HG03064 (cell line): ENCODE results near the gene ZBTB20.
"Not testable (repeated sequence)": the region's sequence is repeated elsewhere in the genome, so short reads cannot be mapped to it uniquely, and the experiment has no call there.

Source experiments
- ATAC-seq: cut with Tn5 transposase; IDR thresholded peaks from one replicate; pipeline ENCODE4 v1.9.1; 2021; ENCODE audit warnings: low read depth; ENCODE audit not compliant: unreplicated experiment

ZBTB20 gene

GRCh38 chr3:115148142-115148790, 1.2 kb upstream of the ZBTB20 start:
- peak; percentile 1 for ATAC-seq

- ATAC-seq = peak; percentile 77
These were observed 447 bp upstream of the ZBTB20 start for GRCh38 chr3:115147329-115148141.

- no peak for ATAC-seq
These were observed 1.1 kb downstream of the ZBTB20 start for GRCh38 chr3:115146032-115146417.

- ATAC-seq = peak; percentile 51
These were observed 5.9 kb downstream of the ZBTB20 start for GRCh38 chr3:115141033-115141757.

GRCh38 chr3:115139072-115139471, 8.0 kb downstream of the ZBTB20 start:
- no peak for ATAC-seq

- no peak for ATAC-seq
These were observed 12.3 kb downstream of the ZBTB20 start for GRCh38 chr3:115134648-115135347.

GRCh38 chr3:115127208-115127607, 19.9 kb downstream of the ZBTB20 start:
- no peak for ATAC-seq

- ATAC-seq = no peak
These were observed 26.5 kb downstream of the ZBTB20 start for GRCh38 chr3:115120597-115120996.

- no peak for ATAC-seq
These were observed 33.7 kb downstream of the ZBTB20 start for GRCh38 chr3:115113367-115113766.

- ATAC-seq = no peak
These were observed 35.5 kb downstream of the ZBTB20 start for GRCh38 chr3:115111632-115112031.

- no peak for ATAC-seq
These were observed 36.3 kb downstream of the ZBTB20 start for GRCh38 chr3:115110830-115111229.

- ATAC-seq = not testable (repeated sequence)
These were observed 37.0 kb downstream of the ZBTB20 start for GRCh38 chr3:115110066-115110465.

GRCh38 chr3:115108614-115109013, 38.5 kb downstream of the ZBTB20 start:
- ATAC-seq = no peak

GRCh38 chr3:115102046-115102445, 45.0 kb downstream of the ZBTB20 start:
- ATAC-seq = no peak

- ATAC-seq = no peak
These were observed 46.3 kb downstream of the ZBTB20 start for GRCh38 chr3:115100806-115101205.

- no peak for ATAC-seq
These were observed 47.0 kb downstream of the ZBTB20 start for GRCh38 chr3:115099986-115100571.

- ATAC-seq = no peak
These were observed 47.7 kb downstream of the ZBTB20 start for GRCh38 chr3:115099134-115099985.

GRCh38 chr3:115098354-115099073, 48.6 kb downstream of the ZBTB20 start:
- no peak for ATAC-seq

GRCh38 chr3:115095236-115095635, 51.9 kb downstream of the ZBTB20 start:
- ATAC-seq = no peak
